OCI-M2 (cell line): ENCODE results near the gene FSTL4.

Experiments
- DNase-seq: peaks from one replicate; lab custom pipeline; 2025; ENCODE audit not compliant: unreplicated experiment; lab: John Stamatoyannopoulos, UW

FSTL4 gene

DNA sequence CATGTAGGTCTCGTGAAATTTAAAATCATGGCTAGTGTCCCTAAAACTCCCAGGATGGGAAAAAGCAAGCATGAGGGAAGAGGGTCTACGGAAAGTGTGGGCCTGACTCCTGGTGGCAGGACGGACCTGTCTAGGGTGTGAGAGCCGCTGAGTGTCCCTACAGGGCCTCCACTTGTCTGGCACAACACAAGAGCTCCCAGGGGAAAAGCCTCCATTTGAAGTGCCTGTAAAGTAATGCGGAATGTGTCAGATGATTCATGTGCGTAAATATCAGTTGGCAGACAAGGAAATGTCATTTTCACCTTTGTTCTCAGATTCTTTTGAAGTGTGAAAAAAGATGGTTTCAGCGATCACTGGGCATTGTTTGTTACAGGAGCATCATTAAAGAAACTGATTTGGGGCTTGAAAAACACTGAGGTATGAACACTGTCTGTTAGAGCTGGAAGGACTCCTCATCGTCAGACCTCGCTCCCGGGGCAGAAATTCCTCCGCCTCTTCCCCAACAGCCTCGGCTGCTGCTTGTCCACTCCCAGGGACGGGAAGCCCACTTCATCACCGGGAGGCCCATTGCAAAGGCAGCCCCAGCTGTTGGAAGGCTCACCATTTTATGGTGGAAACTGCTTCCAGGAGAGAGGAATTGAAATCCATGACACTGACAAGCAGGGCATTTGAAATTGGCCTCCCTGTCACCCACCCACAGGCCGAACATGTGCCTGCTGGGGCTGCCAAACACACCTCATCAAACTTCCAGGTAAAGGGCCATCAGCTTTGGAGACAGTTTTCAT lies 240.8 kb downstream of the FSTL4 start:
- DNase-seq: no peak

DNA sequence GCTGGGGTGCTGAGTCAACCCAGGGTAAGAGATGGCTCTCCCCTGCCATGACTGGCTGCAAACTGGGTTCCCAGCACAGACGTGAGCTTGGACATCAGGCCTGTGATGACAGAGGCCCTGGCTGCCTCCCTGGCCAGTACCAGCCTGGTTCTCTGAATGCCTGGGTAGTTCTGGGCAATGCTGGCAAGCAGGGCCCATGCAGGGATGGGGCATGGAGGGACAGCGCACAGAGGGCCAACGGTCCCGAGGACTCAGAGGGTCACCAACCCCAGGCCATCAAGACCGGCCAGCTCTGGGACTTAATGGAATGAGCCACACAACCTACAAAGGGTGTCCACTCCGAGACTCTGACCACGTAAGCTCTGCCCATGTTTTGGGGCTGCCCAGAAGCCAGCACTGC lies 241.4 kb downstream of the FSTL4 start:
- no peak for DNase-seq

DNA sequence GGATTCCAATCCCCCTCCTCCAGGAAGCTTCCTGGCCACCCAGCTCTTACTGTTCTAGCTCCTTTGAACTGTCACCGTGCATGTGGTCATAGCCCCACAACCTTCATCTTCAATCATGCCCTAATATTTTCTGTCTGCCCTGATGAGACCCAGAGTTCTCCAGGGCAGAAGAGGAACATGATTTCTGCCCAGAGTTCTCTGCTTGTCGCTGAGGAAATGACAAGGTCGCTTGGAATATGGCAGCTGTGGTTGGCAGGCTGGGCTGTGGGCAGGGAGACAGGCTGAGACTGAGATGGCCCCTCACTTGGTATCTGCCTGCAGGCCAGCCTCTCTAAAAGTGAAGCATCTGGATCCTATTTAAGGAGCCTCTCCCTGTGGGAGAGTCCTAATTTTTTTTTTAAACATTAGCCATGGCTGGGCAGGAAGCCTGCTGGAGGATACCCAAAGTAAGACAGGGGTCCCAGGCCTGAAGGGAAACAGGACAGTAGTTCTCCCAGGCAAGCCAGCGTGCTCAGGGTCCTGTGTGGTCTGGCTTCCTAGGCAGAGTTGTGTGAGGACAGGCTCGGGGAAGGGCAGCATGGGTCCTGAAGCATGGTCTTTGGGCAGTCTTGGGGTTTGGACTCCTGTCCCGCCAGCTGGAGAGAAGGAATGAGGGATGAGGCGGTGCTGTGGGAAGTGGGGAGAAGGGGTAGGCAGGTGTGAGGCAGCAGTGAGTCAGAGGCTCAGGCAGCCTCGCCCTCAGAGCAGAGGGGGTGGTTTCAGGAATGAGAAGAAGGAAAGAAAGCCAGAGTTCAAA lies 242.1 kb downstream of the FSTL4 start:
- no peak for DNase-seq

DNA sequence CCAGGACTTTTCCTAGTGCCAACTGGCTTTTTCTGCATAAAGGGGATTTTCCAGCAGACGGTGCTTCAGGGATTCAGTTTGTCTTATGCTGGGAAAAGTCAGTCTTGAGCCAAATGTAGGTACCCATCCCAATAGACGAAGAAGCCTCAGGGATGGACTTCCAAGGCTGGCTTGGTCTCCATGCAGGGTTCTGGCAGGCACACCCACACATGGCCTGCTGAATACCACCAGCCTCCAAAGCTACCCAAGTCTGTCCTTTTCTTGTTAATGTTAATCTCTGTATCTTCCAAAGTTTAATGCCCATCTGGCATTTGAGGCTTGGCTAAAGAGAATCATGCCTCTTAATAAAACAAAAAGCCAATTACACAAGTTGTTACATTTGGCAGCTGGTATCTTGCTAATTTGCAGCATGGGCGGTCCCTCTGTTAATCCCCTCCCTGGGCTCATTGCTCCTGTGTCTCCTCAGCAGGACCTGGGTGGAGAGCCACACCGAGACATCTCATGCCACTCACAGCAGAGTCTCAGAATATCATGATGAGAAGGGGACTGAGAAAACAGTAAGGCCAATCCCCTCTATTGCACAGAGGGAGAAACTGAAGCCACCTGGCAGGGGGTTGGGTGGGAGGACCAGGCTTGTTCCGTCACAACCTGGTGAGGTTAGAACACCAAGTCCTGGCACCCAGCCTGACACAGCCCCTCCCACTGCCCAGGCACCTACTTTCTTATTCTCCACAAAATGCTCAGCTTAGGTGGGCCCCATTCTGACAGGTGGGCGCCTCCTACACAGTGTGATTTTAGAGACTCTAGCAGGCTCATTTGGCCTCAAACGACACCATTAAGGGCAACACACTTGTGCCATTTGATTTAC lies 243.2 kb downstream of the FSTL4 start:
- no peak for DNase-seq

DNA sequence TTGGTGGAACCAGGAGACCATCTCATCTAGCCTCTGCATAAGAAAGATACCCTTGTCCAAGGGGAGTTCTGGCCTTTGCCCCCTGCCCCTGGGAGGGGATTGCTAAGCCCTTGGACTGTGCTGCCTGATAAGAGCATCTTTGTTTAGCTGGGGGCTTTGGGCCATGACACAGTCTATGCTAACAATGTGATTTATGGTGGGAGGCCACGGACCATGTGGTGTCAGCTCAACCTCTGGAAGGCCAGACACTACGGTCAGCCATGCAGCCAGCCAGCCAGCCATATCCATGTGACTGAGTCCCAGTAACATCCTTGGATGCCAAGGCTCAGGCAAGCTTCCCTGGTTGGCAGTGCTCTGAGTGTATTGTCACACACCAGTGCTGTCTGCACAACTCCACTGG lies 244.4 kb downstream of the FSTL4 start:
- DNase-seq: no peak

DNA sequence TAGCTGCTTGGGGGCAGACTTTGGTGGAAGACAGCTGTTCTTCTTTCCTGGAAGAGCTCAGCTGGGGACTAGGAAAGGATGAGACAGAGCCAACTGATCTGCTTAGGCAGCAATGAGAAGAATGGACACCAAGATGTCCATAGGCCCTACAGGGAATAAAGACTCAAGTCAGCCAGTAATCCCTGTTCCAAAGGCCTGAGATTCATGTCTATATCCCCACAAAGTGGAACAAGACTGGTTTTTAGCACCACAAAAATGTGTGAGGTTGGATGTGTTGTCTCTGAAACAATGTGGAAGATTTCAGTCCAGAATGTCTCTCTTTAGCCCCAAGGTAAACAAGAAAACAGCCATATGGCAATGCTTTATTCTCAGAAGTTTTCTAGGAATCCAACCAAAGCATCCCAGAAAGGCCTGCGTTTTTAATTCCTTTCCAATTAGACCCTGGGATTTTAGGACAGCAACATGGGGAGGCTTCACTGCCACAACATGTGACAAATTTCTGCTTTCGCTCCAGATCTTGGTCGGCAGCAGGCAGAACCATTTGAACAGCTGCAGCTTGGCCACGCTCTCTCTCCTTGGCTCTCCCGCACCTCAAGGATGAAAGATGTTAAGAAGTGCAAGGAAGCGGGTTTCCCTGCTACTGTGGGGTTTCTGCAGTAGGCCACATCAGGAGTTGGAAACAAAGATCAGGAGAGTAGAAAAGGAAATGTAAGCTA lies 245.1 kb downstream of the FSTL4 start:
- DNase-seq: no peak

DNA sequence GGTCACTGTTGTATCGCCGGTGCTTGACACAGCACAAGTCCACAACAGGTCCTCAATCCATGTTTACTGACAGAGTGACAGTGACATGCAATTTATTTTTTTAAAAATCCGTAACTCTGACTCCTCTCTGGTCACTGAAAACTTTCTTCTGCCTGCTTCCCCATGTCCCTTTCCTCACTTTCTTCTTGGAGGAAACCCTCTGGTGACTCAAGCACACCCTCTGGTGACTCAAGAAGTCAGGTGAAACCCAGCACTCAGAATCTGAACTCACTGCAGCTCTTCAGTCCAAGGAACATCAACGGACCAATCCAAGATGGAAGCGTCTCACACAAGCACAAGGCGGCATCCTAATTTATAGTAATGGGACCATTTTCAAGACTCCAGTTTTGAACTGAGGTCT lies 245.9 kb downstream of the FSTL4 start:
- no peak for DNase-seq

DNA sequence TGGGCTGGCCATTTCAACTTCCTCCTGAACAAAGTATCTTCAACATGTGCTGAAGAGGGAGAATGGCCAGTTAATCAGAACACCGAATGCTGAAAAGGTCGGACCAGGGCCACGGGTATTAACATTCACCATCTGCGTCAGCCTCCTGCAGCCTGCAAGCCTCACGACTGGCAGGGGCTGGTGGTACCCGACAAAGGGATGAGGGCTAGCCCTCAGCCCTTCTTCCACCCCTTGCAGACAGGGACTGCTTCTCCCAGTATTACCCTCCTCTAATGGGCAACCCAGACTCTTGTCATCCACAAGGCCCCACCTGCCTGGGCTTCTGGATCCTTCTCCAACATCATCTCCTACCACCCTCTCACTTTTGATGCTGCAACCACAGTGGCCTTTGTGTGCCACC lies 246.6 kb downstream of the FSTL4 start:
- DNase-seq: no peak

DNA sequence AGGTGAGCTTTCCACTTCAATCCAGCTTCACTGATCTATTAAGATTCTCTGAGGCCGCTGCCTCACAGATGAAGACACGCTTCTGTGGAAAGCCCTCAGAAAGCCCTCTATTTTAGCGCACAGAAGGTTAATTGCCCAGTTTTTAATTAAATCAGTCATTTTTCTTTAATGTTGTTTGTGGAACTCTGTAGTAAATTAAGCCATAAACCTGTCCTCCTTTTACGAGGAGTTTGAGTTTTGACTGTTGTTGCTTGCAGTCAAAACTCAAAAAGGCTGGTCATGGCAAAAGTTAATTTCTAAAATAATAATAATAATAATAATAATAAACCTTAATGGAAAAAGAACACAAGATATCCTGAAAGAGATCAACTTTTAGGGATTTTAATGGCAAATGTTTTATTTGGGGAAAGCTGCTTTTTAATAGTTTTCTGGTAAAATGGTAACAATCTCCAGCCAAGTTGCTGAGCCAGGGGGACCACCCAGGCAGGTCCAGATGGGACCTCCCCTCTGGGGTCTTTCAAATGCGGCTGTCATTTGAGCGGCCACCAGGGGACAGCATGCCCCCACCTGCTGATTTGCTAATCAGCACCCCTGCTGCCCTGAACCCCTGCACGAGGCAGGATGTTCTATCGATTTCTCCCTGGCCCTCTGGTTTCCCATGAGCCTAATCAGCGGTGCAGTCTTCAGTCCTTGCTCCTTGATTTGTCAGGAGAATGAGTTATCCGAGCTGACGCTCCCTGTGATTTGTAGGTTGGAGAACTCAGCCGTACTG lies 247.2 kb downstream of the FSTL4 start:
- DNase-seq: no peak

DNA sequence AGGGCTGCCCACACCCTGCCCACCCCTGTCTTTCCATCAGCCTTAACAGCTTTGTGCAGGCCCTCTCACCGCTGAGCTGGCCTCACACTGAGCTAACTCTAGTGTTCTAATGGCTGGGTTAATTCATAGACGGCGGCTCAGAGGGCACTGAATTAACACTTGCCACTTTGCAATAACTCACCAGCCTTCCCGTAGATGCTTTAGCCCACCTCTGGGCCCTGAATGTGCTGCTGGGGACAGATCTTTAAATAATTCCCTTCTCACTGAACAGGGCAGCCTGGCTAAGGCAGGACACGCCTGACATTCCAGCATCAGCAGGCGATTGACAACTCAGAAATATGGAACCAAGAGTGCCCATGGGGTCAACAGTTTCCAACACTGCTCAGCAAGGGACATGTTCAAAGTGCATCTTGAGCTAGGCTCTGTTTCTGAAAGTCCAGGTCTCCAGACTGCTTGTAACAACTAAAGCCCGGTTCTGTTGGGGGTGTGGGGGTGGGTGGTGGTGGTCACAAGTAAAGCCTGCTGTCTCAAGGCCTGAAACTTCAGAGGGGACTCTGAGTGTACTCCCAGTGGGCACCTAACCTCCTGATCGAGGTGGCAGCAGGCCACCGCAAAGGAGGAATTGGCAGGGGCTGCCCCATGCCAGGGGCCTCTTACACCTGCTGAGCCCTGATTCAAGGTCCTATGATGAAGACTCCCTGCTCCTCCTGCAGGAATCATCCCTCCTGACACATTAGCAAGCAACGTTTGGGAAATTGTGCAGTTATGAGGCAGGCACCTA lies 248.3 kb downstream of the FSTL4 start:
- DNase-seq: no peak

DNA sequence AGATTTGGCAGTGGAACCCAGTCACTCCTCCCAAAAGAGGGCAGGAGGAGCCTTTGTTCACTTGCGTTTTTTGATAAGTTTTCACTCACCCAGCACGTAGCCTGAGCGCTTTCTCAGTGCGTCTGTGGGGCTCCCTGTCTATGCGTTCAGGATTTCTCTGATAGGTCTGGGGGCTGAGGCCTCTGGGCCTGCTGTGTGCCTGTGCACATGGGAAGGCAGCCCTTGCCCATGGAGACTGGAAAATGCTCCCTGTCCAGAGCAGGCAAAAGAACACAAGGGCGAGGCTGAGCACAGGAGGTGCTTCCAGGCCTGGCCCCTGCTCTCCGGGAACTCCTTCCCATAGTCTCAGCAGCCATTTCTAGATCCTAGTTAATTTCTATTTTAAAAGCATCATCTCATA lies 249.9 kb downstream of the FSTL4 start:
- no peak for DNase-seq

DNA sequence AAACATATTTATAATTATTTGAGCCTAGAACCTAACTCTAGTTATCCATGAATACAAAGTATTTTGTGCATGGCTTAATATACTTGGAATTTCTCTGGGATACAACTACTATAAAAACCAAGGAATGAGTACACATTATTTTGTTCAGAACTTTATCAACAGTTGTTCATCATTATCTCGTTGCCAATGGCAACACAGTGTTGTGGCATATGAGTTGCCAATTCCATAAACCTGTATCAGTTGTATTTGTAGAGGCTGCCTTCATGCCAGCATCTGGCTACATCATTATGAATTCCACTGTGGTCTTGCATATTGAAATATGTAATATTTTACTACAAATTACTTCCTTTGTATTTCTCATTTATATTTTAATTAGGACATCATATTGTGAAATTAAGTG lies 250.4 kb downstream of the FSTL4 start:
- DNase-seq: no peak

DNA sequence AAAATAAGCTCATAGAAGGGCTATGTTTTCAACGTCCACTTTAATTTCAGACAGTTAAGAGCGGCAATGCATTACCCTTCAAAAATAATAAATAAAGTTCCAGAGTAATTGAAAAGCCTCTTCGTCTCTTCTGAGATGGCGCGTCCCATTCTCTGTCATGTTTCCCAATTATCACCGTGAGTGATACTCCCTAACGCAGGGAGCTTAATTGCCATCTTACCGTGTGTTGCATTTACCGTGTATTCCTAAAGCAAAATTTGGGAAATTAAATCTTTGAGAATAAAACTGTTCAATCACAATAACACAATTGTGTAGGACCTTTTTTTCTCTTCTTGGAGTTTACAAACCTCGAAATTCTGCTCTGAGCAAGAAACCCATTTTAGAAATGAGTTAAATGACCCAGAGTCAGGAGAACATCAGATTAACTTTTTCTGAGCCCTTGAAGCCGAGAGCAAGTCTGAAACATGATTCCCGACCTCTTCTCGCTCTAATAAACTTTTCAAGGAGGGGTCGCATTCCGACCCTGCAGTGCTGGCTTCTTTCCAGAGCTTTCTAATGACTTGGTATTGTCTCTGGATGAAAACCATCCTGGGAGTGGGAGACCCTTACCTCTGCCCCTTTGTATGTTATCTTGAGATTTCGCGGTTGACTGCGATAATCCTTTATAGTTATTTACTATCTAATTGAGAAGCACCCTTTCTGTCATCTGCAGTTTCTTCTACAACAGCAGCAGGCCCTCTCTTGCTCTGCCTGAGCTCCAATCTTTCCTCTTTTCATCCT lies 251.5 kb downstream of the FSTL4 start:
- DNase-seq: no peak

DNA sequence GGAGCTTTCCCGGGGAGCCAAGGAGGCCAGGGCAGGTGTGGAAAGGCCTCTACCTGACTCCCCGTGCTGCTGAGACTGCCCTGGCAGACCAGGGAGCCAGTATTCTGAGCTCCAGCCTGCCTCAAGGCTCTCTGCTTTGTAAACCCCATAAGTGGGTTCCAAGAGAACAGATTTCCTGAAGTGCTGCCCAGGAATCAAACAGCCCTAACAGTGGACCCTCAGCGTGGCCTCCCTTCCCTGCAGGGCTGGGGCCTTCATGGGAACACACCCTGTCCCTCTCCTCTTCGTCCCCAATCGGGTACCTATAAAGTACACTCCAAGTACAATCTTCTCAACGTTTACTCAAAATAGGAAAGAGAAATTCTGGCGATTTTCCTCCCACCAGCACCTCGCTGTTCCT lies 252.5 kb downstream of the FSTL4 start:
- DNase-seq: no peak

DNA sequence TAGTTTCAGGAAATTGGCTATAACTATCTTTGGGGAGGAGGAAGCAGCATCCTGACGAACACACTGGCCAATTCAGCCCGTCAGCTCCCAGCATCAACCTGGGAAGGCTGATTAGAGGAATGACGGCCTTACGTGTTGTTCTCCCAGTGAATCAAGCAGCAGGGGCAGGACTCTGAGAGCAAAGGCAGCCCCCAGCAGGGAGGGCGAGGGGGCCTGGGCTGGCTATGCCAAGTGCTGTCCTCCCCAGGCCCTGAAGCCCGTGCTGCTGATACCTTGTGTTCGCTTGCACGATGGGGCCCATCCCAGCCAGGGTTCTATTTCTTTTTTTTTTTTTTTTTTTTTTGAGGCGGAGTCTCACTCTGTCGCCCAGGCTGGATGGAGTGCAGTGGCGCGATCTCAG lies 254.1 kb downstream of the FSTL4 start:
- no peak for DNase-seq

DNA sequence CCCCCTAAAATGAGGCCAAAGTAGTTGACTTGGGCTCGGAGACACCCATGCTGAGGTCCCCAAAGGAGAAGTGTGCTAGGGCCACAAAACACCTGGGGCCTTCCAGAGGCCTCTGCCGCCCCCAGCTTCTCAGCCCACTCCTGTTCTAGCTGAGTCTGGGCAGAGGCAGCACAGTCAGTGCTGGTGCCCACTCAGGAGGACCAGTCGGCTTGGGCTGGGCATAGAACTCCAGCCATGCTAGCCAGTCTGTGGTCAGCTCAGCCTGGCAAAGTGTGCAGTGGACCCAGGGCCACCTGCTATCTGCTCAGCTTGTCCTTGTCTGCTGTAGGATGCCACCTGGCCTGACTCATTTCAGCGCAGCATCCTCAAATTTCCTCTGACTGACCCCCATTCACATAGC lies 254.6 kb downstream of the FSTL4 start:
- no peak for DNase-seq

DNA sequence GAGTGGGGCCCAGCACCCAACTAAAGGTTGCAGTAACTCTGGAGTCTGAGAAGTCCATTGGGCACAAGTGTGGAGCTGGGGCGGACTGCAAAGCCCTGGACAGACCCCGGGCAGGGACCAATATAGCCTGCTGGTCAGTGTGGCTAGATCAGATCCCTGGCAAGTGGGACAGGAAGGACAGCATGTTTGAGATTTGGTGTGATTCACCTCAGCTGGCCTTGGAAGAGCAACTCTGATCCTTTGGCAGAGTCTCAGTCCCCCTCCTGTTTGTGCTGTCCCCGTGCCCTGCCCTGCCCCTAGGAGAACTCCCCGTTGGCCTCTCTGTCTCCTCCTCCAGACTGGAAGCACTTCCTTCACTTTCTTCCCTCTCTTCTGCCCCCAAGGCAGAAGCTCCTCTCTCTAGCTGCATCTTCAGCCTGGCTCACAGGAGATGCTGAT lies 255.3 kb downstream of the FSTL4 start:
- DNase-seq: no peak

DNA sequence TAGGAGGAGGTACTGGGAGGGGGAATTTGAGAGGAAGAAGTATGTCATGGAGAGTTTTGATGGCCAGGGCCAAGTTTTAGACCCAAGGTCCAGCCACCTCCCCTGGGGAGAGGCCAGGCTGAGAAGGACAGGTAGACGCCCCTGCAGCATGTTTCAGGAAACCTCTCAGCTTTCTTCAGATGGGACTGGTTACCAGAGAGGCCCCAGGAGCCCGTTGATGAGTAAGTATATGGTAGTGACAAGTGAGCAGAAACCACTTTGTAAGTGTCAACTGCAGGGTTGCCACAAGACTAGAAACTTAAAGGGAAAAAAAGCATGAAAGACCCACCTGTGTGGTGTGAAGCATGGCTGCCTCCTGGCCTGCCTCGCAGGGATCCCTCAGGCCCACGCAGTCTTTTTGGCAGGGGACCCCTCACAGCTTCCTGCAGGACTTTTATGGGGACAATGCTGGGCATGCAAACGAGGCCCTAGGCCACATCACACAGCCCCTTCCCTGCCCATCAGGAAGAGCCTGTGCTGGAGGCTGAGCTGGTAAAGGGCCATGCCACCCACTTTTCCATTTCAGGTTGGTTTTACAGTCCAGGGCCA lies 255.9 kb downstream of the FSTL4 start:
- DNase-seq: no peak
